UCSD-AML1 (cell line): Measurements from ENCODE around the gene TMEM89.
A peak's percentile ranks its signal among the peaks of the same experiment; 100 is the strongest.

Experiments used
- DNase-seq: peaks from one replicate; lab custom pipeline; 2025; ENCODE audit not compliant: unreplicated experiment; lab: John Stamatoyannopoulos, UW

Gene TMEM89

GRCh38 chr3:48617559-48617958 lies 4.0 kb downstream of the TMEM89 start:
- no peak for DNase-seq

DNA sequence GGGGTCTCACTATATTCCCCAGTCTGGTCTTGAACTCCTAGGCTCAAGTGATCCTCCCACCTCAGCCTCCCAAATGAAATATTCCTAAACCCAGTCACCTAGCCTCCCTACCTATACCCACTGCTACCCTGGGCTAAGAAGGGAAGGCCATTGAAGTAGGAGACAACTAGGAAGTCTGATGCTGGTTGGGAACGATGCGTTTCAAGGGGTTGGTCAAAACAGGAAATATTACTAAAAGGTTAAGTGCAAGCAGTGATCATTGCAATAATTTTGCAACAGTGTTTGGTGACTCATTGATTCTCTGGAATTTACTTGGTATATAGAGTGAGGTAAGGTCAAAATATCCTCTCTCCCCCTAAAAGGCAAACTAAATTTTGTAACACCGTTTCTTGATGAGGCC lies 7.5 kb downstream of the TMEM89 start:
- no peak for DNase-seq

DNA sequence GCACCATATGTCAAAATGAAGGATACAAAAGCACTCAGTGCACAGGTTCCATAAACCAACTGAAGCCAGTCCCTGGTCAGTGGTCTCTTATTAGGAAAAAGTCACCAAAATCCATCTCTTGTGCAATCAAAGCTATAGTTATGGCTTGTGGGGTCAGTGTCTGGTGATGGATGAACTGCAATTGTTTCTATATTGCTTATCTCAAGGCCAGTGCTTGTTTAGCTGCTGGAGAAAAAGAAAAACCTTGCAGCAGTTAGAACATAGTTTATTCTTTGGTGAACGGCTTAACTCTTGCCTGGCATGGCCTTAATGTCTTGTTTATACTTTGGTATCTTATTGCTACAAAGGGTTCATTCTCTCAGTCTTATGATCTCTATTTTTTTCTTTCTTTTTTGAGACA lies 9.3 kb downstream of the TMEM89 start:
- DNase-seq, result no peak

DNA sequence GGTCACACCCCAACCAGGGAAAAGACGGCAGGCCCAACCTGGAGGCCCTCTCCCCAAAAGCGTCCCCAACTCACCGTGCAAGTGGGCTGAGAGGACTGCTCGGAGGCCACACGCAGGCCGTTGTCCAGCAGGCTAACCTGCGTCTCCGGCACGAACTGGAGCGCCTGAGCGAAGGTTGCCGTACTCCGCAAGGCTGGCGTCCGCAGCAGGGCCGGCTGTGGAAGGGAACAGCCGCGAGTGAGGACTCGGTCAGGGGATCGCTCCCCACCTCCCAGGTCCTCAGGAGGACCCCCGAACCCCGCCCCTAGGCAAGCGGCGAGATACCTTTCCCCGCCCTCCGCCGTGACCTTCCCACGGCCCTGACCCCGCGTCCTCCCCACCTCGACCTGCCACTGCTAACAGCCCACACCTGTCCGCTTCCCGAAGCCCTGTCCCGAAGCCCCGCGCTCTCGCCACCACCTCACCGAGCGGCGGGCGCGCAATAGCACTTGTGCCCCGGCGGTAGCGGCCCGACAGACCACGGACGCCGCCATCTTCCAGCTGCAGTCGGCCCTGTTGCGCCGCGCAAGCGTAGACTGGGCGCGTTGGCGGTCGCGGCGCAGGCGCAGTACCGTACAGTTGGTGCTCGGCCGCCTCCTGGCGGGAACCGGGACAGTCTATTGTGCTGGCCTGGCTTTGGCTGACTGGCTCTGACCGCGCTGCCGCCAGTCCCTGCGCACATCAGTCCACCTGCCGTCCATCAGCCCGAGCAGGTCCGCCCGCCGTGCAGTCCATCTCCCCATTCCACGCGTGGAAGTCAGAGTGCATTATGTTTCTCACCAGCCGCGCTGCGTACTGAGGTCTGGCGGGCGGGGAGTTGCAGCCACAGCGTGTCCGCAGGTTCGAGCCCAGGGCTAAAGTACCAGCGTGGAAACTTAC lies 12.2 kb downstream of the TMEM89 start, which contains the start of gene UQCRC1:
TSS of gene UQCRC1 (minus strand) at position 559 of the 918 bp plus-strand sequence. CDS start at position 533, 26 bp downstream.
- DNase-seq, result peak; percentile 93

DNA sequence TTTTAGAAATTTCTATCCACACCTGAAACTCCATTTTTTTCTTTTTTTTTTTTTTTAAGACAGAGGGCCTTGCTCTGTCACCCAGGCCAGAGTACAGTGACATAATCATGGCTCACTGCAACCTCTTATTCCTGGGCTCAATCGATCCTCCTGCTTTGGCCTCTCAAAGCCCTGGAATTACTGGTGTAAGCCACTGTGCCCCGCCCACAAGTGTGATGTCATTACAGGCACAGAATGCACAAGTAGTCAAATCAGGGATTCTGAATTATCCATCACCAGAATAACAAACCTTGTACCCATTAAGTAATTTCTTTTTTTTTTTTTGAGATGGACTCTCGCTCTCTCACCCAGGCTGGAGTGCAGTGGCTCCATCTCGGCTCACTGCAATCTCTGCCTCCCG lies 14.1 kb downstream of the TMEM89 start:
- no peak for DNase-seq

- no peak for DNase-seq
Measured at GRCh38 chr3:48601622-48601994, 20.0 kb downstream of the TMEM89 start.

DNA sequence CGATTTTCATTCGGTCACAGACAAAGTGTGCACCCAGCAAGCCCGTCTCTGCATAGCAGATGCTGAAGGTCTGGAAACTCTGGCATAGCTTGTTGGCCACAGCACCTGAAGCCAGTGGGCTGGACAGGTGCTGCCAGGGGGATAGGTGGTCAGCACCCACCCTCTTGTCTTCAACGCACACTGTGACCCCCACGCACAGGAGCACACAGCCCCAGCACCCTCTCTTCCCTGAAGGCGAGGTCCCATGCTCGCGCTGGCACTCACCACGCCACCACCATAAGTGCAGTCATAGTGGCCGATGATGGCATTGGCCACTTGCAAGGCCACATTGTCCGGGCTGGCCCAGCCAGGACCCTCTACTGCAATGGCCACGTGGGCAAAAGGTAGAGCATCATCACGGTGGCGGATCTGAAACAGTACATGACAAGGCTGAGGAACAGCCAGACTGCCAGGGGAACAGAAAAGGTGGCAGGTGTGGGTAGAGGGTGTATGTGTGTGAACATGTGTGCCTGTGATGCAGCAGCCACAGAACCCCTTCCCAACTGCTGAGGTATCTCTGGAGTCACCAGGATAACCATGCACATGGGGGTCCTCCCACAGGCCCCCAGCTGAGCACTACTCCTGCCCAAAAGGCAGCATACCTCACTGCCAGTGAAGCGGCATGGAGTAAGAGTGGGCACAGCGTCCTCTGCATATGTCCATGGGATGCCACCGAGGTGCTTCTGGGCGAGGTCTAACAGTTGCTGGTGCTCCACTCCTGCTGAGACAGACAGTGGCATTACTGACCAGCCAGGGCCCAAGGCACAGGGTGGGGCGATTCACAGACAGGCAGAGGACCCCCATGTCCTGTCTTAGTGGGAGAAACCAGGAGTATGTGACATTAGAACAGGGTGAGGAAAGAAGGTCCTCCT lies 20.6 kb downstream of the TMEM89 start:
- DNase-seq, result no peak

DNA sequence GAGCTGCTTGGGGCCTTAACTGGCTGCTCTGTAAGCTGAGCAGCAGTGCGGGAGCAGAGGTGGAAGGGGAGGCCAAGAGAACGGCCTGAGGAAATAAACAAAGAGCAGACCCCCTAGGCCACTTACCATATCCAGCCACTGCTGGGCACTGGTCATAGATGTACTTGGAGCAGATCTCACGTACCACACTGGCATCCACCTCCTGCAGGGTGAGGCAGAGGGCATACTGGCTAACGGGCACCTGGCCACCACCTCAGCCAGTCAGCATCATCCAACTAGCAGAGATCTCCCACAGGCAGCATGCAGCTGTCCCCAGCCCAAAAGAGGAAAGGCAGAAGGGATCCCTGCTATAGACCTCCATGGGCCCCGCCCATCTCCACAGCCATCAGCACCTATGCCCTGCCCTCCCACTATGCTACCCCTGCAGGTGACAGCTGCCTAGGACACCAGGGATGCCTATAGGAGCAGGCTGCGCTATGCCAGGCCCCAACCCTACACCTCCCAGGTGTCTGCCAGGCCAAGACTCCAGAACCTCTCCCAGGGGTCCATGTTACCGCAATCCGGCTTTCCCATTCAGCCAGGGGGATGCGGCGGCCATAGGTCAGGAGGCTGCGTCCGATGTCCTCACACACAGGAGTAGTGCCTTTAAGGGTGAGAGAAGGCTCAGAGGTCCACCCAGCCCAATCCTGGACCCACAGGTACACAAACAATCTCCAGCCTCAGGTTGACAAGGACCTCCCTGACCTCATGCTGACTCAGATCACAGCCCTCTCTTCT lies 21.9 kb downstream of the TMEM89 start:
- DNase-seq, result no peak

DNA sequence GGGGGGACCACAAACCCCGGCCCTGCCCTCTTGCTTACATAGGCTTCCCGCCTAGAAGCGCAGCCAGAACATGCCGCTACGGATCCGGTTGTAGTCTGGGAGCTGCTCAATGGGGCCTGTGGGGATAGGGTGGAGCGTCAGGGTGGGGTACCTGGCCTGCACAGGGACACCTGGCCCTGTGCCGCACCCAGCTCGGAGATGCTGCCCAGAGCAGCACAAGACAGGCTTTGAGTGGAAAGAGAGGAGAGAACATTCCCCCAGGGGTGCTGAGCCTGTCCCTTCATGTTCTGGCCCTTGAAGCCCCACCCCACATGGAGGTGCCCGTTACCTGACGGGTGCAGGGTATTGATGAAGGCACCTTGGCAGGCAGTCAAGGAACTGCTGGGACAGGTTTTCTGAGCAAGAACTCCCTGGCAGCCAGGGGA lies 22.5 kb downstream of the TMEM89 start:
- DNase-seq, result no peak

DNA sequence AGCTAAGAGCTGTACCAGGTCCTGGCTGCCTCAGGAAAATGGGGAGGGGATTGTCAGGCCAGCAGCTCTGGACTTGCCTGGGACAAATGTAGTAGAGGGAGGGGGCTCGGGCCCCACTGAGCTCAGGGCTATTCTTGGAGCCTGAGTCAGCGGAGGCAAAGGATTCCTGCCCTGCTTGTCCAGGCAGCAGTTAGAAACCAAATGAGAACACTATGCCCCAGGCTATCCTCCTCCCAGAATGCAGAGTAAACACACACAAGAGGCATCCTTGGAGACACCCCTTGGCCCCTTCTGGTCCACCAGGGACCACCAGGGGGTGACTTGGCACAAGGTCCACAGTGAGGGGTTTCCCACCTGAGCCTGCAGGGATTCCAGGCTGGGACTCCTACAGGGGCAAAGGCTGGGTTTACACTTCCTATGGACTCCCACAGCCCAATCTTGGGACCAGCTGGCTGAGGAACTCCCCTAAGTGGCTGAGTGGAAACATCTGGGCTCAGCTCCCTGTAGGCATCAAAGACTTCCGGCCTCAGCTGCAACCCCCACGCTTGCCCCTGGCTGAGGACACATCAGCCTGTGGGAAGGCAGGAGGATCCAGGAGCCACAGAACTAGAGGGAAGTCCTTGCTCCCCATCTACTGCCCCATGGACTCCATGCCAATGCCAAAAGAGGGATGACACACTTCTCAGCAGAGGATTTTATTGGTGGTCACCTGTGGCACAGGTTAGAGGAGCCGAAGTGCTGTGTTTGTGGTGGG lies 23.1 kb downstream of the TMEM89 start:
- DNase-seq, result peak; percentile 22

DNA sequence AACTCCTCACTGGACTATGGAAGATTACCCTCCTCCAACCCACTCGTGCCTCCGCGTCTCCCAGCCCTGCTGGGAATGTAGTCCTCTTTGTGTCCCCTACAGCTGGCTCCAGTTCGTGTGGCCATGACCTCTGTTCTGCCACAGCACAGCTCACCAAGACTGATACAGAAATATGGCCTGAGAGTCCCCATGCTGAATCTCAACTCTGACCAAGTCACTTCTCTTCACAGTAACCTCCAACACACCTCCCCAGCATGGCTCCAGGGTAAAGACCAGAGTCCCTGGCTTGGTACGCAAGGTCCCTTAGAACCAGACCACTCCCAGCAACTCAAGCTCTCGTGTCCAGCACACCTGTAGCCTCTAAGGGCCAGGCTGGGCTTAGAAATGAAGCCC lies 24.2 kb downstream of the TMEM89 start:
- DNase-seq, result no peak

DNA sequence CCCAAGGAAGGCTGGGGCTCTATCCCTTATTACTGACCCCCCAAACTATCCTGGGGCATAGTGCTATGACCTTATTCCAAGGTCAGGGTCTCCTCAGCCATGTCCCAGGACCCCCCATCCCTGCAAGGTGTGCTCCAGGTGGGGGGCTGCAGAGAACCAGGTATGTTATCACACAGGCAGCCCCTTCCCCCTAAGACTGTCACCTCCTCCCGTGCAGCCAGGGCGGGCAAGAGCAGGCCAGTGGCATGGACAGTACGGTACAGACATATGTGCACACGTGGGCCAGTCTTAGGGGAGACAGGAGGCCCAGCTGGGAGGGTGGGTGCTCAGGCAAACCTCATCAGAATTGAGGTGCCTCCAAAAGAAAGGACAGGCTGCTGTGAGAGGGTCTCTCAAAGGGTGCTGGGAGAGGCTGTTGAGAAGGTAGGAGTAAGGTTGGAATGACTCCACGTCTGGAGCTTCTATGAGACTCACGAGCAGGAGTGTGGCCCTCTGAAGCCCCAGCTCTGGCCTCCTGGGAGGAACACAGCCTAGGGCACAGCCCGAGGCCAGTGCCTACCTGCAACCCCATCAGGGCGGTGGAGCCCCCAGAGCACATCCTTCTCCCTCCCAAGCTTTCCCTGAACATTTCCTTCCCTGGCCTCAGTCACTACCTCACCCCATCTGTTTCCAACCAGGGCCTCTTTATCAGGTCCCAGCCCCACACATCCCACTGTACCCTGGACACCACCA lies 24.7 kb downstream of the TMEM89 start:
- DNase-seq, result no peak

GRCh38 chr3:48596157-48596556 lies 25.4 kb downstream of the TMEM89 start:
- DNase-seq, result no peak

GRCh38 chr3:48595526-48596121 lies 25.9 kb downstream of the TMEM89 start:
- no peak for DNase-seq

DNA sequence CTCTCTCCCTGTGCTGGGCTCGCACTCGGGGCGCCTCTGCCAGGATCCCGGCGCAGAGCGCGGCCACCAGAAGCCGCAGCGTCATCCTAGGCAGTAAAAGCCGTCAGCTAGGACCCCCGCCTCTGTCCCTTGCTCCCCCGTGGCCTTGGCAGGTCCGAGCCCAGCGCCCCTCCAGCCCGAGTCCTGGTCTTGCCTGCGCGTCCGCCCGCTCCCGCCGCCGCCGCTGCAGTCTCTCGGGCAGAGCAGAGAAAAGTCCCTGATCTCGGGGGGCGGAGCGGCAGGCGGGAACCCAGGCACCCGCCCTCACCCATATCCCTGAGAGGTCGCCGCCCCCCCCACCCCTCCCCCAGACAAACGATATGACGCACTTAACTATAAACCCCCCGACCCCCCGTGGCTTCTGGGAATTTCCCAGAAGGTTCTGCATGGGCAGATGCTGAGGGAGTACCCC lies 26.5 kb downstream of the TMEM89 start, which contains the start of gene COL7A1:
TSS of gene COL7A1 (minus strand) at position 255 of the 451 bp plus-strand sequence. CDS start at position 85, 170 bp downstream.
- no peak for DNase-seq

GRCh38 chr3:48594417-48595049 lies 27.0 kb downstream of the TMEM89 start:
- DNase-seq, result no peak

DNA sequence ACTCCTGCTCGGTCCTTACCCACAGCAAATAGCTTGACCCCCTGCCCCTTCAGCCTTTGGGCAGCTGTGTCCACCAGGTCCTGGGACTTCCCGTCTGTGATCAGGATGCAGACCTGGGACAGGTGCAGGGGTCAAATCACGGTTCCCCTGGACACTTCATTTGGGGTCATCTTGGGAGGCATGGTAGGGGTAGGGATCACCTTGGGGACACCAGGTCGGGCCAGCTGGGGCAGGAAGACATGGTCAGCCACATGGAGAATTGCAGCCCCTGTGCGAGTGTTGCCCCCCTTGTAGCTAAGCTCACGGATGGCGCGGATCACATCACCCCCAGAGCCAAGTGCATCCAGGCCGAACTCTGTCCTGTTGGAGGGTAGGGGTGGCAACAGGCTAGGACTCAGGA lies 28.2 kb downstream of the TMEM89 start:
- no peak for DNase-seq

DNA sequence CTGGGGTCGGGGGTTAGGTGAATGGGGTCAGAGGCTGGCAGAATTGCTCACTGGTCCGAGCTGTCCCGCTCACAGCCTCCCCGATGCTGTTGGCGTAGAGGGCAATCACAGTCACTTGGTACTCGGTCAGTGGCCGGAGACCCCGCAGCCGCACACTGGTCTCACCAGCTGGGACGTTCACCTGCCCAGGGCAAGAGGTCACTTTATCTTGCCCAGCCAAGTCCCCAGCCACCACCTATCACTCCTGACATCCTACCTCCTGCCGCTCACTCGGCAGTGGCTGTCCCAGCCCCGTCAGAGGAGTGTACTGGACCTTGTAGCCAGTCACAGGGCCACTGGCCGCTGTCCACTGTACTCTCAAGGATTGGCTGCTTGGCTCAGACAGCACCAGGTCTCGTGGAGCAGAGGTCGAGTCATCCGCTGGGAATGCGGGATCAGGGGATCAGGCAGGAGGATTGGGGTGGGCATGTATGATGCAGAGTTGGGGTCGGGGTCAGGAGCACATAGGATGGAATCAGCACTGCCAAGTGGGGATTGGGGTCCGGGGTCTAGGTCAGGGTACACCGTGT lies 29.0 kb downstream of the TMEM89 start:
- no peak for DNase-seq
